Measurements from ENCODE around the gene RIN3. TPM values are rescaled to one million over a fixed set of nuclear protein-coding genes. Genes with fewer than 3 reads are reported as not detected.
A peak's percentile ranks its signal among the peaks of the same experiment; 100 is the strongest.

The RIN3 gene
- total and polyA plus RNA-seq, 2 of the 4 experiments (the other 2 are of a cell fraction), result 2.5 to 11.1 TPM

- H4K5ac ChIP-seq (ENCODE audit: low read depth, low read length), result no peak overlapping the region
- no peak overlapping the region for H3K18ac ChIP-seq (ENCODE audit: low read depth, low read length)
- BruUV-seq (replicated peaks), result no TSS peak
- CTCF ChIA-PET, result no interaction called here
- 0 out of 2 replicates have a peak overlapping the region, but pooled peaks have one; percentile 1 for H2AK5ac ChIP-seq (ENCODE audit: low read depth, low read length)
- H3K27me3 ChIP-seq (ENCODE audit: control insufficient read depth, insufficient read depth, low read length), result no peaks in the 10 kb centered on the region
- H2BK120ac ChIP-seq (ENCODE audit: low read depth, low read length), result no peak overlapping the region
- no peak overlapping the region for H3K14ac ChIP-seq (replicated peaks; ENCODE audit: low read depth, low read length)
- H4K20me1 ChIP-seq (ENCODE audit: insufficient read depth, low read length), result no peaks in the 10 kb centered on the region
- ATAC-seq (ENCODE audit: low read depth) (no peak), DNase-seq (no peak)
- H3K4me3 ChIP-seq (ENCODE audit: insufficient read depth, low read depth, low read length), result no peak overlapping the region
- H2AK9ac ChIP-seq (replicated peaks; ENCODE audit: low read depth, low read length, poor library complexity), result no peak overlapping the region
- H3K27ac ChIP-seq (ENCODE audit: insufficient read depth, low read length), result no peak overlapping the region
- no peak overlapping the region for H2BK5ac ChIP-seq (ENCODE audit: low read depth, low read length, poor library complexity, severe bottlenecking)
- no peak overlapping the region for H2AFZ ChIP-seq (replicated peaks; ENCODE audit: low read length, poor library complexity)
- peaks cover 27% of the 10 kb centered on the region; the same call in 1 of the 2 replicates for H3K36me3 ChIP-seq (ENCODE audit: control insufficient read depth, insufficient read depth, low read length)
- intact Hi-C loops (cut with micrococcal nuclease), result no loop called here
- no peak overlapping the region for H2BK15ac ChIP-seq (ENCODE audit: low read depth, low read length)
- H3K4me1 ChIP-seq (ENCODE audit: control insufficient read depth, insufficient read depth, low read length), result peaks cover 29% of the 10 kb centered on the region
- no peaks in the 10 kb centered on the region for H3K9me3 ChIP-seq (ENCODE audit: control insufficient read depth, insufficient read depth, low read length)
- H3K4me2 ChIP-seq (ENCODE audit: low read depth, low read length), result no peak overlapping the region
- TF ChIP-seq MAFK (IDR thresholded peaks at IDR 0.05; ENCODE audit: low read depth, low read length) (no peak), CEBPB (IDR thresholded peaks at IDR 0.05; ENCODE audit: low read depth, low read length) (no peak), USF2 (IDR thresholded peaks at IDR 0.05; ENCODE audit: low read depth, low read length) (no peak), CTCF (conservative IDR thresholded peaks at IDR 0.05; ENCODE audit: low read depth, low read length) (no peak), CHD1 (IDR thresholded peaks at IDR 0.05; ENCODE audit: low read depth, low read length) (no peak), RAD21 (IDR thresholded peaks at IDR 0.05; ENCODE audit: low read length) (no peak), FOS (IDR thresholded peaks at IDR 0.05; ENCODE audit: low read depth, low read length) (no peak), RCOR1 (IDR thresholded peaks at IDR 0.05; ENCODE audit: insufficient replicate concordance, low read length) (no peak)
- H4K8ac ChIP-seq (ENCODE audit: low read depth in 2 of 2, low read length in 2 of 2), result no peak overlapping the region
- in situ Hi-C loops (cut with MboI; ENCODE audit: low sequenced_read_pairs), result no loop called here
- peaks cover 47% of the 10 kb centered on the region for H3K9me1 ChIP-seq (ENCODE audit: insufficient read depth, low read length)
- H3K23ac ChIP-seq (ENCODE audit: low read depth, low read length), result no peak overlapping the region
- POLR2A ChIA-PET (ENCODE audit: unreplicated experiment), result no interaction called here
- H2BK20ac ChIP-seq (ENCODE audit: low read depth, low read length), result no peak overlapping the region
- dilution Hi-C loops (cut with HindIII; ENCODE audit: low sequenced_read_pairs, unreplicated experiment), result no loop called here
- no peak overlapping the region for H4K91ac ChIP-seq (ENCODE audit: insufficient read depth, low read depth, low read length)
- H3K56ac ChIP-seq (ENCODE audit: extremely low read depth, insufficient read depth, low read length), result no peak overlapping the region
- 96% methylated on average over 7 of the region's 26 CpGs; no CpG with 5 or more reads in 1 of the 2 experiments for WGBS, 2 experiments (ENCODE audit: extremely low coverage in 2 of 2, insufficient read length in 1 of 2)
- H3K4ac ChIP-seq (ENCODE audit: low read depth, low read length), result no peak overlapping the region
- peaks cover 16 to 48% of the 10 kb centered on the region in 2 experiments for H3K79me1 ChIP-seq (ENCODE audit: low read depth in 1 of 2, low read length in 2 of 2)
- no peak overlapping the region for H3K9ac ChIP-seq (ENCODE audit: low read depth, low read length)
These were observed 139.0 kb downstream of the RIN3 start for GRCh38 chr14:92652413-92653151.
